A673 (cell line): ENCODE data around the gene SERPINE1. TPM values are rescaled to one million over a fixed set of nuclear protein-coding genes. Genes with fewer than 3 reads are reported as not detected.

Experiments
- BruUV-seq: library from RNA; stranded (reverse); fragments of 400-500 nt; replicated peaks from 2 replicates; lab custom pipeline; 2021; lab: Mats Ljungman, UMichigan
- CTCF ChIA-PET: fragments of 300-600 bp; sonication (Branson Sonifier 250); formaldehyde crosslinking; loops from one replicate; lab custom pipeline; 2022; ENCODE audit warnings: antibody characterized with exemption; lab: Charles Lee
- POLR2A ChIA-PET: fragments of 300-600 bp; sonication (Branson Sonifier 250); formaldehyde crosslinking; loops from one replicate; lab custom pipeline; 2022; ENCODE audit warnings: antibody characterized with exemption; ENCODE audit not compliant: low non-redundant PET; lab: Charles Lee
- DNase-seq: peaks from one replicate; pipeline ENCODE4 v3.0.0-alpha.2; 2015; ENCODE audit warnings: low spot score
- H3K27ac ChIP-seq: fragments of 200-600 bp; sonication (generic); 2 replicates; pipeline ENCODE4 v1.5.1; 2016; ENCODE audit warnings: mixed run types, low read depth, mild to moderate bottlenecking, mixed read lengths, antibody characterized with exemption, low read length; ENCODE audit not compliant: poor library complexity, severe bottlenecking
- H3K27me3 ChIP-seq: fragments of 200-600 bp; sonication (generic); replicated peaks from 2 replicates; pipeline ENCODE4 v1.6.1; 2017; ENCODE audit warnings: mixed run types, low read depth, mild to moderate bottlenecking, mixed read lengths, antibody characterized with exemption, low read length; ENCODE audit not compliant: insufficient read depth, poor library complexity
- H3K36me3 ChIP-seq: fragments of 200-600 bp; sonication (generic); 2 replicates; pipeline ENCODE4 v1.6.1; 2016; ENCODE audit warnings: mixed run types, mild to moderate bottlenecking, mixed read lengths, antibody characterized with exemption, low read length; ENCODE audit not compliant: insufficient read depth, poor library complexity, severe bottlenecking
- H3K4me1 ChIP-seq: fragments of 200-600 bp; sonication (generic); 2 replicates; pipeline ENCODE4 v1.6.1; 2017; ENCODE audit warnings: mixed run types, mild to moderate bottlenecking, mixed read lengths, antibody characterized with exemption, low read length; ENCODE audit not compliant: insufficient read depth, poor library complexity, severe bottlenecking
- H3K4me3 ChIP-seq: fragments of 200-600 bp; sonication (generic); 2 replicates; pipeline ENCODE4 v1.5.1; 2016; ENCODE audit warnings: low read depth, mixed run types, mild to moderate bottlenecking, mixed read lengths, low read length; ENCODE audit not compliant: poor library complexity, severe bottlenecking
- H3K9me3 ChIP-seq: fragments of 200-600 bp; sonication (generic); 2 replicates; pipeline ENCODE4 v1.6.1; 2016; ENCODE audit warnings: mixed run types, low read depth, mild to moderate bottlenecking, mixed read lengths, antibody characterized with exemption, low read length; ENCODE audit not compliant: poor library complexity, severe bottlenecking
- CTCF ChIP-seq: fragments of 300-800, 200-600 bp; sonication (generic); conservative IDR thresholded peaks from 2 replicates; pipeline ENCODE4 v1.5.1; 2017; ENCODE audit warnings: low read depth, mild to moderate bottlenecking, antibody characterized with exemption, low read length, moderate library complexity, mixed read lengths
- EZH2 ChIP-seq: fragments of 200-600 bp; sonication (generic); IDR thresholded peaks from 2 replicates; pipeline ENCODE4 v1.6.1; 2017; ENCODE audit warnings: borderline replicate concordance, low read depth, mild to moderate bottlenecking, mixed read lengths, antibody characterized with exemption, low read length; ENCODE audit not compliant: poor library complexity, severe bottlenecking
- intact Hi-C: fragments of 100-400 bp; cut with micrococcal nuclease; formaldehyde crosslinking; loops from one replicate; pipeline ENCODE4 v1.10.0; 2022; ENCODE audit not compliant: unreplicated experiment
- total RNA-seq: library from RNA; stranded (reverse); gene quantifications from 2 replicates; pipeline ENCODE4 v1.2.3, GENCODE V29; 2021

Gene SERPINE1
- total RNA-seq, 1 experiment from 2014 or later = 5.3 TPM

GRCh38 chr7:101164071-101164840 lies 37.4 kb downstream of the SERPINE1 start:
- BruUV-seq = no TSS peak
- Histone ChIP-seq H3K36me3 (peaks cover under 1% of the 10 kb centered on the region), H3K4me3 (peak overlapping the region; percentile 49), H3K9me3 (no peaks in the 10 kb centered on the region), H3K4me1 (peaks cover 55% of the 10 kb centered on the region), H3K27me3 (peaks cover 32% of the 10 kb centered on the region), H3K27ac (no peak overlapping the region)
- CTCF ChIA-PET = no interaction called here
- intact Hi-C loops = no loop called here
- TF ChIP-seq EZH2 = peak; percentile 68
- TF ChIP-seq CTCF = no peak
- POLR2A ChIA-PET = no interaction called here
- DNase-seq = peak; percentile 54

GRCh38 chr7:101165075-101165957 lies 38.4 kb downstream of the SERPINE1 start, which contains the start of gene VGF:
Gene VGF (minus strand): TSS chr7:101165569. CDS start chr7:101164843, 726 bp downstream.
- H3K4me3 ChIP-seq = peak within 1 kb of the TSS; percentile 49
- ChIA-PET POLR2A (no interaction called here), CTCF (interaction anchor here (0.8 to 2.1 kb wide), 3 partner anchors 9 to 27 kb away, joined by 3 to 5 read pairs (median 5); no protein-coding TSS in a partner anchor)
- peak; percentile 97 for DNase-seq
- H3K27ac ChIP-seq = no peak within 1 kb of the TSS
- H3K27me3 ChIP-seq = peaks cover 38% of the 10 kb centered on the region
- intact Hi-C loops = no loop called here
- no TSS peak for BruUV-seq
- TF ChIP-seq EZH2 = no peak
- no peak for TF ChIP-seq CTCF
- peaks cover 57% of the 10 kb centered on the region for H3K4me1 ChIP-seq
- H3K36me3 ChIP-seq = no peaks in the 10 kb centered on the region
- no peaks in the 10 kb centered on the region for H3K9me3 ChIP-seq

GRCh38 chr7:101165958-101166647 lies 39.2 kb downstream of the SERPINE1 start:
- H3K4me1 ChIP-seq = peaks cover 59% of the 10 kb centered on the region

More at GRCh38 chr7:101165958-101166647, 39.2 kb downstream of the SERPINE1 start:
- DNase-seq = no peak
- POLR2A ChIA-PET = interaction anchor here (0.6 kb wide), 1 partner anchor 46 kb away, joined by 7 read pairs; no protein-coding TSS in a partner anchor
- CTCF ChIA-PET = interaction anchor here (0.6 to 2.1 kb wide), 4 partner anchors 10 to 26 kb away, joined by 3 to 10 read pairs (median 5); no protein-coding TSS in a partner anchor
- intact Hi-C loops = no loop called here
- Histone ChIP-seq H3K36me3 (no peaks in the 10 kb centered on the region), H3K27me3 (peaks cover 46% of the 10 kb centered on the region), H3K27ac (no peak overlapping the region), H3K9me3 (no peaks in the 10 kb centered on the region), H3K4me3 (peak overlapping the region; percentile 39)
- no TSS peak for BruUV-seq
- TF ChIP-seq CTCF = no peak
- no peak for TF ChIP-seq EZH2
